DMS53 treated with DMSO at 0.1 percent for 48 hours (cell line): ENCODE data around the gene TRIM29.
A peak's percentile ranks its signal among the peaks of the same experiment; 100 is the strongest.
"Not testable (repeated sequence)": the region's sequence is repeated elsewhere in the genome, so short reads cannot be mapped to it uniquely, and the experiment has no call there.

ENCODE experiments used
- DNase-seq: peaks from one replicate; lab custom pipeline; 2025; ENCODE audit not compliant: unreplicated experiment; lab: John Stamatoyannopoulos, UW

The TRIM29 gene, protein sequence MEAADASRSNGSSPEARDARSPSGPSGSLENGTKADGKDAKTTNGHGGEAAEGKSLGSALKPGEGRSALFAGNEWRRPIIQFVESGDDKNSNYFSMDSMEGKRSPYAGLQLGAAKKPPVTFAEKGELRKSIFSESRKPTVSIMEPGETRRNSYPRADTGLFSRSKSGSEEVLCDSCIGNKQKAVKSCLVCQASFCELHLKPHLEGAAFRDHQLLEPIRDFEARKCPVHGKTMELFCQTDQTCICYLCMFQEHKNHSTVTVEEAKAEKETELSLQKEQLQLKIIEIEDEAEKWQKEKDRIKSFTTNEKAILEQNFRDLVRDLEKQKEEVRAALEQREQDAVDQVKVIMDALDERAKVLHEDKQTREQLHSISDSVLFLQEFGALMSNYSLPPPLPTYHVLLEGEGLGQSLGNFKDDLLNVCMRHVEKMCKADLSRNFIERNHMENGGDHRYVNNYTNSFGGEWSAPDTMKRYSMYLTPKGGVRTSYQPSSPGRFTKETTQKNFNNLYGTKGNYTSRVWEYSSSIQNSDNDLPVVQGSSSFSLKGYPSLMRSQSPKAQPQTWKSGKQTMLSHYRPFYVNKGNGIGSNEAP

DNA sequence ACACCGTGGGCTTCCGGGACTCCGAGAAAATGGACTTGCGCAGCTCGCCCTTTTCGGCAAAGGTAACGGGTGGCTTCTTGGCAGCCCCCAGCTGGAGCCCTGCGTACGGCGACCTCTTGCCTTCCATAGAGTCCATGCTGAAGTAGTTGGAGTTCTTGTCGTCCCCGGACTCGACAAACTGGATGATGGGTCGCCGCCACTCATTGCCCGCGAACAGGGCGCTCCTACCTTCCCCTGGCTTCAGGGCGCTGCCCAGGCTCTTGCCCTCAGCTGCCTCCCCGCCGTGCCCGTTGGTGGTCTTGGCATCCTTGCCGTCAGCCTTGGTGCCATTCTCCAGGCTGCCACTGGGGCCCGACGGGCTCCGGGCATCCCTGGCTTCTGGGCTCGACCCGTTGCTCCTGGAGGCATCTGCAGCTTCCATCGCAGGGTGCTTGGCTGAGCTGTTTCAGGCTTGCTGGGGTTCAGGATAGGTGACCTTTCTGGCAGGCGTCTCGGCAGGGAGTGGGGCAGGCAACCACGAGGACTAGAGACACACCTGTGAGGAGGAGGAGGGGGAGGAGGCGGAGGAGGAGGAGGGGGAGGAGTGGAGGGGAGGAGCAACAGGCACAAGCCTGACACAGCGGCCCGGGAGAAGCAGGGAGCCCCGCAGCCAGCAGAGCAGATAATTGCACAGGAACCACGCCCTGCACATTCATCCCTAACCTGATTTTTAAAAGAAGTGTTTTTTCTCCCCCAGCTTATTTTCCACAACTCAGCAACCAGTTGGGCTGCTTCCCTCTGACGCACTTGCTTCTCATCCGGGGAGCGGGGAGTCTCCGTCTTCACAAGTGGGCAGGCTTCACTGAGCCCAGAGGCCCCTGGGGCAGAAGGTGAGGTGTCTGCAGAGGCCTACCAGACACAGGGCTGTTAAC, at the start of gene TRIM29:
Gene TRIM29 (minus strand): TSS at position 503 of the 911 bp plus-strand sequence. CDS start 82 bp downstream, at position 421.
- peak; percentile 55 for DNase-seq

DNA sequence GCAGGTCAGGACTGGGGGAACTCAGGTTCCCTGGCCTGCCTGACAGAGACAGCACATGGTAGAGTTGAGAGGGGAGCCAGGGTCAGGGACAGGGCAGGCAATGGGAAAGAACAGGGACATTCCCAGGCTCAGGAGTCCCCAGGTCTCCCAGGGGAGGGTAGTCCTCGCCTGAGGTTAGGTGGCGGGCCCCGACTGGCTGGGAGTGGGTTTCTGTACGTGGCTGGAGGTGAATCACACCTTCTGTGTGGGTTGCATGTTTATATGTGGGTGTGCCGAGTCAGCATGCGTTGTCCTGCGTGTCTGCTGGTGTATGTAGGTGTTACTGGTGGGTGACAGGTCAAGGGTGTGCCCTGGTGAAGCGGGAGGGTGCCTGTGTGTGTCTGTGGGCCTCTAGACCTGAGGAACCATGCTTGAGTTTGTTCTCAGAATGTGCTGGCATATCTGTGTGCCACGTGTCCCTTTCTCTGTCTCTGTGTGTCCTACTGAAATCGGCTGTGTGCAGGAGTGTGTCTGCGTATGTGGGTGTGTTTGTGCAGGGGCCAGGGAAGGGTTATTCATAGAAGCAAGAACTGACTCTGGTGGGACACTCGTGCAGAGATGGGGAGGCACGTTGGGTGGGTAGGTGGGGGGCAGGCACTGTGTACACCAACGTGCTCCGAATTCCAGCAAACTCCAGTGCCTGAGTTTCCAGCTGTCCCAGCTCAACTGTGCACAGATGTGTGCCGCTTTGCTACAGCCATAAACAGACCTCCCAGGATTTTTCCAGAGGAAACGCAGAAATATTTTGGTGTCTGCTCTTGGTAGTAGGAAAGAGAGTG, 49.1 kb upstream of the TRIM29 start:
- no peak for DNase-seq

GRCh38 chr11:120186456-120186773, 48.5 kb upstream of the TRIM29 start:
- DNase-seq, result no peak

GRCh38 chr11:120185706-120186455, 48.0 kb upstream of the TRIM29 start:
- no peak for DNase-seq

- DNase-seq, result no peak
These were observed 47.2 kb upstream of the TRIM29 start for GRCh38 chr11:120184946-120185705.

GRCh38 chr11:120184371-120184945, 46.5 kb upstream of the TRIM29 start:
- DNase-seq, result no peak

GRCh38 chr11:120183701-120184141, 45.8 kb upstream of the TRIM29 start:
- no peak for DNase-seq

GRCh38 chr11:120182790-120183491, 45.0 kb upstream of the TRIM29 start:
- peak; percentile 40 for DNase-seq

GRCh38 chr11:120182372-120182771, 44.5 kb upstream of the TRIM29 start:
- DNase-seq, result no peak

DNA sequence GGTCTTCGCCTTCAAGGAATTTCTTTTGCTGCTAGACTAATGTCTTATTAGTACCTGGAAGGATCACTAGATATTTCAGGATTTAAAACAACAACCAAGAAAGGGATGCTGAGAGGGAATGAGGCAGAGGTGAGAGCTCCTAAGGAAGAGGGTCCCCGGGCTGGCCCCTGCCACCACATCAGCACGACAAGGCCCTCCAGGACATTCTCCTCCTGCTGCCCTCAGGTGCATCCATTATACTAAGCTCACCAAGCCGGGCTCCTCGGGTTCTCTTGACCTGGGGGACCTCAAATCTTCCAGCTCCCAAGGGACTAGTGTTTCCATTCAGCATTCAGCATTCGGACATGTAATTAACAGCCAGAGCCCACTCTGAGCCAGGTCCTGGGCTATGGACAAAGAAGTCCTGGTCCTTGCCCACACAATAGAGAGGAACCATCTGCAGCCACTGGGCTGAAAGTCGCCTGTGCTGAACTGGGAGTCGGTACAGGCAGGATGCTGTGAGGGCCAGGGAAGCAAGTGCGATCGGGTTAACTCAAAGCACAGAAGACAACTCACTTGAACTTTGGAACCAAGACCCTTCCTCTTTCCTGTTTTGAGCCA, 43.6 kb upstream of the TRIM29 start:
- no peak for DNase-seq

- no peak for DNase-seq
These were observed 42.8 kb upstream of the TRIM29 start for GRCh38 chr11:120180551-120181232.

DNA sequence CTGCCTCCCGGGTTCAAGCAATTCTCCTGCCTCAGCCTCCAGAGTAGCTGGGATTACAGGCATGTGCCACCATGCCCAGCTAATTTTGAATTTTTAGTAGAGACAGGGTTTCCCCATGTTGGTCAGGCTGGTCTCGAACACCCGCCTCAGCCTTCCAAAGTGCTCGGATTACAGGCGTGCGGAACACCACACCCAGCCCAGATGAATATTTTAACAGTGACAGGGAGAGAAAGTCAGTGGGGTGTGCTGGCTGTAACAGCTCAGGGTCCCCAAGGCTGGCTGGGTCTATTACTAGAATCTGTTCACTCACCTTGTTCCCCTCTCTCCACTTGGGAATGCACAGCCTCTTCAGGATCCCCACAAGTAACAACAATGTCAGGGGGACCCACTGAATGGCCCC, 42.1 kb upstream of the TRIM29 start:
- not testable (repeated sequence) for DNase-seq

DNA sequence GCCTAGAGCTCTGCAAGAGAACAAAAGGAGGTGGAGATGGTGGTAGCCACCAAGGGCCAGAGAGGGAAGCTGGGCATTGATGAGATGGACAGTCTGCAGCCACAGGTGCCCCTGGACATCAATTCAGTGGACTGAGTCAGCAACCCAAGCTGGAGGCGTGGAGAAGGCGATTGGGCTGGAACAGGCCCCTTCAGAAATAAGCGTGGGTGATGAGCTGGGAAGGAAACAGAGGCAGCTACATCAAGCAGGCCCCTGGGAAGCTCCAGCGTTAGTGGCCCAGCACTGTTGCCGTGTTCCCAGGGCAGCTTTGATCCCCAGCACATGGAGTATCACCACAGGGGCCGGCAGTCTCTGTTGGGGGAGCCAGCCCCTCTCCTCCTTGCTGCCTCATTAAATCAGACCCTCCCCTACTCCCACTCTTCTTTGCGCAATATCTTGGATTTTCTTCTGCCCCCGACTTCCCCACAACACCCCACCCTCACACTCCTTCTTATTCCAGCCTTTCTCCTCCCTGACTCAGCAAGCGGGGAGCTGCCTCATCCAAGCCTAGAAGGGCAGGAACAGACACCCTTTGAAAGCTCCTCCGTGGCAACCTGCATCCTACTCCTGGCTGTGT, 41.3 kb upstream of the TRIM29 start:
- no peak for DNase-seq

DNA sequence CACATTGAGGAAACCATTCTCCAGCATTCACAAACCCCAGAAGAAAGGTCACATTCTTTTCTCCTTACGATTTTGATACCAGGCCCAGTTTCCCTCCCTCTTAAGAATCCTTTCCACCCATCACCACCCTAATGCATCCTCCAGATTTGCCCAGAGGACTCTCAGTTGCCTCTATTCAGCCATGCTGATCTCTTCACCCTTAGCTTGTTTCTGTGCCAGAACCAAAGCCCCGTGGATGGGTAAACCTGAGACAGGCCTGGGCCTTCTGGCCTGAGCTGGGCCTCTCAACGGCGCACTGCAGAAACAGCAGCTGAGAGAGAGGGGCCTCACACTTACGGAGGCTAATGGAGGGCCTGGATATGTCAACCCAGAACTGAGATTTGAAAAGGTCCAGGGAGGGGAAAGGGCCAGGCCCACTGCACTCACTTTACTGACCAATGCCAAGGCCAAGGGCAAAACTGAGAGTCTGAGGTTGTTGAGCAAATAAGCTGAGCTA, 40.7 kb upstream of the TRIM29 start:
- DNase-seq, result no peak

- no peak for DNase-seq
These were observed 37.0 kb upstream of the TRIM29 start for GRCh38 chr11:120174866-120175265.

DNA sequence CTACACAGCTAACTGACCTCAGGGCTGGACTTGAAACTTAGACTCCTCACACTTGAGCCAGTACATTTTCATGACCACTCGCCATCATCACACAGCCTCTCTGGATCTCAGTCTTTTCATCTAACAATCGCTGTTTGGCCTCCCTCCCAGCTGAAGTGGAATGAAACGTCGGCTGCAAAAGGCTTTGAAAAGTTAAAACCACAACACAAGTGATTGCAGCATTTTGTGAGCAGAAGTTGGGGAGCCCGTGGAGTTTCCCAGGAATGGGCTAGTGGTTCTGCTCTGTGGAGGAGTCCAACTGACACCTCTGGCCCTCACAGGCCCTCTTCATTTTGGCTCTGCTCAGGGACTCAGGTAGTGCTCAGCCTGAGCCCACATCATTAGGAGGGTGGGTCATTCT, 35.9 kb upstream of the TRIM29 start:
- DNase-seq, result no peak
